AG04449 (cell line): ENCODE data around the gene CRYAA.

ENCODE experiments used
- CTCF ChIA-PET: fragments of 350-600 bp; formaldehyde crosslinking; extraction: SDS; loops from one replicate; lab custom pipeline; 2021; ENCODE audit warnings: antibody characterized with exemption; lab: Yijun Ruan, JAX
- POLR2A ChIA-PET: fragments of 400-600, 350-600 bp; formaldehyde crosslinking; extraction: SDS; loops from one replicate; lab custom pipeline; 2020; ENCODE audit warnings: antibody characterized with exemption, inconsistent platforms; lab: Yijun Ruan, JAX
- DNase-seq: peaks from one replicate; pipeline ENCODE4 v3.0.0-alpha.2; 2010; ENCODE audit warnings: low read depth, low spot score
- H3K4me3 ChIP-seq: 2 replicates; pipeline ENCODE4 v1.5.1; 2011; ENCODE audit warnings: low read depth, mild to moderate bottlenecking, control low read depth, low read length
- CTCF ChIP-seq: IDR thresholded peaks from one replicate; pipeline ENCODE4 v1.5.1; 2011; ENCODE audit warnings: mild to moderate bottlenecking, moderate library complexity, low read length, control low read depth, inconsistent platforms; ENCODE audit not compliant: insufficient read depth; ENCODE audit errors: missing control alignments

The CRYAA gene

GRCh38 chr21:43188592-43189210 is 19.9 kb downstream of the CRYAA start:
- no peak overlapping the region for H3K4me3 ChIP-seq
- ChIA-PET CTCF (no interaction called here), POLR2A (no interaction called here)
- TF ChIP-seq CTCF = no peak
- DNase-seq = no peak

GRCh38 chr21:43189936-43190335 is 21.1 kb downstream of the CRYAA start:
- no peak overlapping the region for H3K4me3 ChIP-seq
- TF ChIP-seq CTCF = no peak
- ChIA-PET CTCF (no interaction called here), POLR2A (no interaction called here)
- DNase-seq = no peak

- no peak for DNase-seq
- ChIA-PET CTCF (no interaction called here), POLR2A (no interaction called here)
- H3K4me3 ChIP-seq = no peak overlapping the region
- no peak for TF ChIP-seq CTCF
Measured at GRCh38 chr21:43190544-43190943, 21.7 kb downstream of the CRYAA start.

- ChIA-PET CTCF (no interaction called here), POLR2A (no interaction called here)
- H3K4me3 ChIP-seq = no peak overlapping the region
- DNase-seq = no peak
- TF ChIP-seq CTCF = no peak
Measured at GRCh38 chr21:43190951-43191350, 22.1 kb downstream of the CRYAA start.

- no peak overlapping the region for H3K4me3 ChIP-seq
- no peak for TF ChIP-seq CTCF
- ChIA-PET POLR2A (no interaction called here), CTCF (interaction anchor here (1.5 kb wide), 1 partner anchor 454 kb away, joined by 6 read pairs; no protein-coding TSS in a partner anchor)
- DNase-seq = no peak
Measured at GRCh38 chr21:43191521-43191920, 22.7 kb downstream of the CRYAA start.

GRCh38 chr21:43191971-43192370 is 23.2 kb downstream of the CRYAA start:
- no peak for TF ChIP-seq CTCF
- POLR2A ChIA-PET = no interaction called here
- DNase-seq = no peak
- CTCF ChIA-PET = interaction anchor here (1.5 kb wide), 1 partner anchor 454 kb away, joined by 6 read pairs; no protein-coding TSS in a partner anchor
- H3K4me3 ChIP-seq = no peak overlapping the region
